Skin of body (tissue), 2 donors: ENCODE results near the gene MEX3C. TPM values are rescaled to one million over a fixed set of nuclear protein-coding genes. Genes with fewer than 3 reads are reported as not detected.

ENCODE experiments used
- DNase-seq: peaks from one replicate; lab custom pipeline; 2025; lab: John Stamatoyannopoulos, UW
- total RNA-seq: library from RNA; depleted of rRNA; stranded (reverse); fragments of >200 nt; gene quantifications from one replicate; pipeline ENCODE4 v1.2.3, GENCODE V29; 2014

Gene MEX3C
- total RNA-seq, 1 donor from 2014 or later, result 38.6 TPM

GRCh38 chr18:51192026-51192425 is 5.5 kb downstream of the MEX3C start:
- DNase-seq, result no peak

- no peak for DNase-seq
Measured at GRCh38 chr18:51191128-51191717, 6.3 kb downstream of the MEX3C start.

DNA sequence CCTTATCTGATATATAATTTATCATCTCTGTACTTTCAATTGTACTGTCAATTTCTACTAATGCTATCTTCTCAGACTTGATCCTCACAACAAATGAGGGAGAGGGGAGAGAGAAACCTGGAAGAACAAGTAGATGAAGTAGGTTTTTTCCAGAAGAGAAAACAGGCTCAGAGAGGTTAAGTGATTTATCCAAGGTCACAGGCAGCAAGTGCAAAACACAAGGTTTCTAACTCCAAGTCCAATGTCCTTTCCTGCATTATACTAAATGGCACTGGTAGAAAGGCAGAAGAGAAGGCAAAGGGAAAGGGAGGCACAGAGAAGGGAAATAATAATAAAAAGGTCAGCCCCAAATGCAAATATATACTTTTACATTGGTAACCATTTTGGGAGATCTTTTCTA is 7.5 kb downstream of the MEX3C start:
- no peak for DNase-seq

DNA sequence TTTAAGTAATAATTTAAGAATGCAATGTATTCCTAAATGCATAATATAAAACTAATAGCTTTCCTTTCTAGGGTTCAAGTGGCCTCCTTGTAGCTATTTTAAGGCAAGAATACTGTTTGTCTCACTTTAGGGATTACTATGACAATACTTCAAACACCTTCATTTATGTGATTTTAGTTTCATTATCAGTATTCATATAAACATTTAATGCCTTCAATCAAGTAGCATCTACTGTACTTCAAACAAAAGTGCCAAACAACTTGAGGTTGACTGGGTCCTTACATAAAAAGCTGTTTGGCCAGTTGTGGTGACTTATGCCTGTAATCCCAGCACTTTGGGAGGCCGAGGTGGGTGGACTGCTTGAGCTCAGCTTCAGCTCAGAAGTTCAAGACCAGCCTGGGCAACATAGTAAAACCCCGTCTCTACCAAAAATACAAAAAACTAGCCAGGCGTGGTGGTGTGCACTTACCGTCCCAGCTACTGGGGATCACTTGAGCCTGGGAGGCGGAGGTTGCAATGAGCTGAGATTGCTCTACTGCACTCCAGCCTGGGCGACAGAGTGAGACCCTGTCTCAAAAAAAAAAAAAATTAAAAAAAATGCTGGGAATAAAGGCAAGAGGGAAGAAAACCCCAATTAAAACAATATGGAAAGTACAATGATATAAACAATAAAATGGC is 9.3 kb downstream of the MEX3C start:
- no peak for DNase-seq

DNA sequence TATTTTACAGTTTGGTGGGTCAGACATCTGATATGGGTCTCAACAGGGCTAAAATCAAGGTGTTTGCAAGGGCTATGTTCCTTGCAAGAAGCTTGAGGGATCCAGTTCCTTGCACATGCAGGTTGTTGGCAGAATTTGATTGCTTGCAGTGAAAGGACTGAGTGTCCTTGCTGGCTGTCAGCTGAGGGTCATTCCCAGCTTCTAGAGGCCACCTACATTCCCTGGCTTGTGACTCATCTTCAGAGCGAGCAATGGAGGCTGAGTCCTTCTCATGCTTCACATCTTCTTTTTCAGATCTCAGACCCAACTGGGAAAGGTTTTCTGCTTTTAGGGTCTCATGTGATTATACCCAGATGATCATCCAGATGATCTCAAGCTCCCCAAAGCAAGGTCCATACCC is 12.4 kb downstream of the MEX3C start:
- DNase-seq, result no peak

- DNase-seq, result no peak
Measured at GRCh38 chr18:51184091-51184457, 13.4 kb downstream of the MEX3C start.

DNA sequence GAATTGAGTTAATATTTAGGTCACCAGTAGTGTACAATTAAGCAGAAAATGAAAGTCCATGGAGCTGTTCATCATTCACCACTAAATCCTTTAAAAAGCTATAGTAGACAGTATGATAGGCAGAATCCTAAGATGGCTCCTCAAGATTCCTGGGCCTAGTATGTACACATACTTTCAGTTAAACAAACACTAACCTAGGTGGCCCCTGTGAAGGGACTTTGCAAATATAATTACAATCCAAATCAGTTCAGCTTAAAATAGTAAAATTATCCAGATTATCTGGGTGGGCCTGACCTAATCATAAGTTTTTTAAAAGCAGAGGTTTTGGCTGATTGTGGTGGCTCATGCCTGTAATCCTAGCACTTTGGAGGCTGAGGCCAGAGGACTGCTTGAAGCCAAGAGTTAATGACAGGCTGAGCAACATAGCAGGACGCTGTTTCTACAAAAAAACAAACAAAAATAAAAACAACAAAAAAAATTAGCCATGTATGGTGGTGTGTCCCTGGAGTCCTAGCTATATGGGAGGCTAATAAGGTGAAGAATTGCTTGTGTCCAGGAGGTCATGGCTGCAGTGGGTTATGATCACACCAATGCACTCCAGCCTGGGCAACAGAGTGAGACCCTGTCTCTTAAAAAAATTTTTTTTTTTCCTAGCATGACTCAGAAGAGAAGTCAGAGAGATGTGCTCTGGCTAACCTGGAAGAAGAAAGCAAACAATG is 13.9 kb downstream of the MEX3C start:
- no peak for DNase-seq

GRCh38 chr18:51182824-51183223 is 14.7 kb downstream of the MEX3C start:
- no peak for DNase-seq

DNA sequence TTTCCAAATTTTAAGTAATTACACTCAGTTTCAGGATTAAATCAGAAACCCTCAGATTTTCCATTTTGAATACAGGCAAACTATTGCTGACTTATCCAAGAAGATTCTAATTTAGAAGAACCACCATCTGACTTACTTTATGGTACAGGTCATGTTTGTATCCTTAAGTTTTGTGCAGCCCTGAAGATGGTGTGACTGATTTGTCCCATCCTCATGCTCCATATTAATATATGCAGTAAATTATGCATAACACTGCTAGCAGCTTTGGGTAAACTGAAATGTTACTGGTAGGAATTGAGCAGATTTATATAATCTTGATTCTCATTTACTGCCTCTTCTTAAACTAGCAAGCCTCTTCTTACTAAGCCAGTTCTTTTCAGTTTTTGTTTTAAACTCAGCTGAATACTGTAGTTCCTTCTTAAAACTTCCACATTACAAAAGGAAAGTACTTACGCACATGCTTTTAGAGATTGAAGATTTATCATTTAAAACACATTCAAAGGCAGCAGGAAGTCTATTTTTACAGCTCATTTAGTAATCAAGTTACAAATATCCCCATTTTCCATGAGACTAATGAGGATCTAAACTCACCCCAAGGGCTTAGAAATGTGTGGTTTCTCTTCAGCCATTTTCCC is 25.7 kb downstream of the MEX3C start:
- DNase-seq, result no peak

GRCh38 chr18:51171223-51171622 is 26.3 kb downstream of the MEX3C start:
- no peak for DNase-seq

DNA sequence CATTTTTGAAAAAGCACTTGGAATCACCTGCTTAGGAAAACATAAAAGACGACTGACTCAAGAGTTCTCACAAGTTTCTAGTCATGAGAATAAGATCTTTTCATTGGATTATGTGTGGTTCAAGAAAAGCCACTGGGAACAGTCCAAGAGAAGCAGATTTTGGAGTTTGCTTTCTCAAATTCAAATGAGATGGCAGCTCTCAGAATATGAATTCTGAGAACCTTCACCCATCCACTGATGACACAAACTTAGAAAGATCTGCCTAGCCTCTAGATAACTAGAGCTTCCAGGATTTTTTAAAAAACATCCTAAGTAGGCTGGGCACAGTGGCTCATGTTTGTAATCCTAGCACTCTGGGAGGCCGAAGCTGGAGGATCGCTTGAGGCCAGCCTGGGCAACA is 26.8 kb downstream of the MEX3C start:
- no peak for DNase-seq

- no peak for DNase-seq
Measured at GRCh38 chr18:51169731-51170130, 27.8 kb downstream of the MEX3C start.

DNA sequence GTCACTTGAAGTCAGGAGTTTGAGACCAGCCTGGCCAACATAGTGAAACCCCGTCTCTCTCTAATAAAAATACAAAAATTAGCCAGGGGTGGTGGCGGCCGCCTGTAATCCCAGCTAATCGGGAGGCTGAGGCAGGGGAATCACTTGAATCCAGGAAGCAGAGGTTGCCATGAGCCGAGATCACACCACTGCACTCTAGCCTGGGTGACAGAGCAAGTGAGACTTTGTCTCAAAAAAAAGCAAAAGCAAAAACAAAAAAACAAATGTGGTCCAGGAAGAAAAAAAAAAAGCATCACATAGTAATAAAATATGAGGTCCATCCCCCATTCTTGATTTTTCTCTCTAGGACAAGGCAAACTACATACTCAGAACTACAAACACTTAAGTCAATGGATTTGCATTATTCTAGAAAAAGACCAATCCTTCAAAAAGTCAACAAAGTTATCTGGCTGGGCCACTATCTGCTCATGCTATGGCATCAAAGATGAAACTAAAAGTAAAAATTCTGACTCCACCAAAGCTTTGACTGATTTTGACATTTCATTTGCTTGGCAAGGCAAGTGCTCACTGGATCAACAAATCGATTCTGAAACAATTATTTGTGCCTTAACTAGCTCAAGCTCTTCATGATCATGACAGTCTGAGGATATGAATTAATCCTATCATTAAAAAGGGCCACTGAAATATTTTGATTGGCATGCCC is 28.4 kb downstream of the MEX3C start:
- no peak for DNase-seq

DNA sequence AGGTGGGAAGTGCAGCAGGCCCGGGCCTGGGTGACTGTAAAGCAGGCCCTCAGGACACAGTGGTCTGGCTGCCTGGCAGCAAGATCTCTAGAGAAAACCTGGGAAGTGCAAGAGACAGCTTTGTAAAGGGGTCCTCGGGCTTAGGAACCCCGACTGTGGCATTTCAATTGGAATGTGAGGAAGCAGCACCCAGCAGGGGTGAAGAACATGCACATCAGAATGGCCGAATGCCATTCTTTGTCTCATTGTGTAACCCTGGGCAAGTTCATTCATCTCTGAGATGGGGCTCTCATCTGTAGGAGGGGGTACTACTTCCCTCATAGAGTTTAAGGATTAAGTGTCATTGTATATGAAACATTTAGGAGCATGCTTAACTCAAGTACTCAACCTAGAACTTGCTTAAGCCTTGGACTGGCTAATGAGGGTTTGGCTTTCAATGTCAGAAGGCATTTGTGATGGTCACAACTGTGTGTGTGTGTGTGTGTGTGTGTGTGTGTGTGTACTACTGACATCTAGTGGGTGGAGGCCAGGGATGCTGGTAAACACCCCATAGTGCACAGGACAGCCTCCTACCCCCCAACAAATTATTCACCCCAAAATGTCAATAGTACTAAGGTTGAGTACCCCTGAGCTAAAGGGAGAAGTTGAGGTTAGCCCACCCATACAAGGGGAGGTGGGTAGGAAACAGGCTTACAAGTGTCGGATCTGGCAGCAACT is 29.3 kb downstream of the MEX3C start:
- no peak for DNase-seq

GRCh38 chr18:51165296-51165695 is 32.2 kb downstream of the MEX3C start:
- no peak for DNase-seq

DNA sequence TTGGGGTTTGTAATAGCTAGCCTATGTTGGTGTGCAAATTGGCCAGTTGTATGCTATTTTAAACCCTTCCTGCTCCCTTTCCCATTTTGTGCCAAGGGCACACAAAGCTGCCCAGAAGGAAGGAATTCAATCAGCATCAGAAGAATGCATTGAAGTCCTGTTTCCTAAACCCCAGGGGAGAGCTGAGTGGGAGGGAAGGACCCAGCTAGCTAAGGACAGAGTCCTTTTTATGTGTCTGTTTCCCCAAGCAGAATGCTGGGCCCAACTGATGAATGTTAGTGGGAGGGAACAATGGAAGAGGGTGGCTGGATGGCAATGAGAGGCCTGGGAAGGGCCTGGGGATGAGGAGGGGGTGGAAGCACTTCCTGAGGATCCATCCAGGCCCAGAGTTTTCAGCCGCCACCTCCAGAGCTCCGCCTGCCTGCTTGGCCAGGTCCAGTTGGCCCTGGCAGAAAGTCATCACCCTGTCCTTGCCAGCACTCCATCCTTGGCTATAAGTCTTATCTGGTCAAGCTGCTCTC is 32.7 kb downstream of the MEX3C start:
- no peak for DNase-seq

DNA sequence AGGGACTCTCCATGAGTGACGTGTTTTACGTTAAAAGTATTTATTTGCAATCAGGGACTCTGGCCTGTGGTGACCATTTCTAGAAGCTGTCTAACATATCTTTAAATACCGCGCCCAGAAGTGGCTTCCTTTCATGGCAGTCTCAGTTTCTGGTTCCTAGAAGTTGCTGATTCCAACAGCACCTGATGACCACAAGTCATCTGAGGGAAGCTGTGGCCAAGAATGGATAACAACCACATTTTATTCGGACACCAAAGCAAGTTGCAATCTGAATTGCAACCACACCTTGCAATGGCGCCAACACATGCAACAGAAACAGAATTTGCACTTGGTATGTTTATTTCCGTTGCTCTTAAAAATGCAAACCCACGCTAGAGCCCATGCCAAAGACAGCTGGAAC is 33.1 kb downstream of the MEX3C start:
- no peak for DNase-seq

GRCh38 chr18:51163543-51163942 is 33.9 kb downstream of the MEX3C start:
- no peak for DNase-seq

DNA sequence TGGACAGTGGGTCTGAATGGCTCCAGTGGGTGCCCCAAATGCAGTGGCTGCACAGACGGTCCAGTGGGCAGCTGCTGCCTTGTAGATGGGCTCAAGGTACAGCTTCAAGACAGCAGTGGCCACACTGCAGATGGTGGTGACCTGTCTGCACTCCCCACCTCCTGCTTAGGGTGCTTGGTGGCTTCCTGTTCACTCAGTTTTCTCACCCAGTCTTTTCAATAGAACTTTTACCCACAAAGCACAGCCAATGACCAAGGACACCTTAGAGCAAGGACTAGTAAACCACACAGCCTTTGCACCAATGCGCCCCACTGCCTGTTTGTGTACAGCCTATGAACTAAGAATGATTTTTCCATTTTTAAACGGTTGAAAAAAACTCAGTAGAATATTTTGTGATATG is 34.9 kb downstream of the MEX3C start:
- DNase-seq, result no peak

GRCh38 chr18:51160646-51161045 is 36.8 kb downstream of the MEX3C start:
- no peak for DNase-seq

- DNase-seq, result no peak
Measured at GRCh38 chr18:51157215-51157614, 40.3 kb downstream of the MEX3C start.
